GM19099 (cell line): Measurements from ENCODE around the gene SYT1.

ENCODE experiments used
- POLR2A ChIP-seq: IDR thresholded peaks from 3 replicates; pipeline ENCODE4 v1.6.1; 2011; ENCODE audit warnings: low read depth; ENCODE audit not compliant: insufficient read length; ENCODE audit errors: extremely low read depth

The SYT1 gene

GRCh38 chr12:78949532-78949931 lies 85.0 kb downstream of the SYT1 start:
- no peak for TF ChIP-seq POLR2A

GRCh38 chr12:78951803-78952551 lies 87.4 kb downstream of the SYT1 start:
- TF ChIP-seq POLR2A: no peak

- TF ChIP-seq POLR2A: no peak
Observed at GRCh38 chr12:78952552-78952929, 88.0 kb downstream of the SYT1 start.

- no peak for TF ChIP-seq POLR2A
Observed at GRCh38 chr12:78958941-78959340, 94.4 kb downstream of the SYT1 start.

- TF ChIP-seq POLR2A: no peak
Observed at GRCh38 chr12:78959556-78959955, 95.0 kb downstream of the SYT1 start.

- no peak for TF ChIP-seq POLR2A
Observed at GRCh38 chr12:78961171-78961570, 96.6 kb downstream of the SYT1 start.

- TF ChIP-seq POLR2A: no peak
Observed at GRCh38 chr12:78963439-78964227, 99.1 kb downstream of the SYT1 start.

- no peak for TF ChIP-seq POLR2A
Observed at GRCh38 chr12:78964521-78964920, 99.9 kb downstream of the SYT1 start.

- no peak for TF ChIP-seq POLR2A
Observed at GRCh38 chr12:78966062-78966461, 101.5 kb downstream of the SYT1 start.

GRCh38 chr12:78966926-78967325 lies 102.4 kb downstream of the SYT1 start:
- TF ChIP-seq POLR2A: no peak

GRCh38 chr12:78968226-78968625 lies 103.7 kb downstream of the SYT1 start:
- TF ChIP-seq POLR2A: no peak

- TF ChIP-seq POLR2A: no peak
Observed at GRCh38 chr12:78970041-78970440, 105.5 kb downstream of the SYT1 start.

GRCh38 chr12:78977304-78977867 lies 112.8 kb downstream of the SYT1 start:
- TF ChIP-seq POLR2A: no peak

GRCh38 chr12:78994168-78994791 lies 129.7 kb downstream of the SYT1 start:
- TF ChIP-seq POLR2A: no peak

- TF ChIP-seq POLR2A: no peak
Observed at GRCh38 chr12:79000501-79000900, 135.9 kb downstream of the SYT1 start.
